Measurements from ENCODE around the gene IER3.

IER3 gene

DNA sequence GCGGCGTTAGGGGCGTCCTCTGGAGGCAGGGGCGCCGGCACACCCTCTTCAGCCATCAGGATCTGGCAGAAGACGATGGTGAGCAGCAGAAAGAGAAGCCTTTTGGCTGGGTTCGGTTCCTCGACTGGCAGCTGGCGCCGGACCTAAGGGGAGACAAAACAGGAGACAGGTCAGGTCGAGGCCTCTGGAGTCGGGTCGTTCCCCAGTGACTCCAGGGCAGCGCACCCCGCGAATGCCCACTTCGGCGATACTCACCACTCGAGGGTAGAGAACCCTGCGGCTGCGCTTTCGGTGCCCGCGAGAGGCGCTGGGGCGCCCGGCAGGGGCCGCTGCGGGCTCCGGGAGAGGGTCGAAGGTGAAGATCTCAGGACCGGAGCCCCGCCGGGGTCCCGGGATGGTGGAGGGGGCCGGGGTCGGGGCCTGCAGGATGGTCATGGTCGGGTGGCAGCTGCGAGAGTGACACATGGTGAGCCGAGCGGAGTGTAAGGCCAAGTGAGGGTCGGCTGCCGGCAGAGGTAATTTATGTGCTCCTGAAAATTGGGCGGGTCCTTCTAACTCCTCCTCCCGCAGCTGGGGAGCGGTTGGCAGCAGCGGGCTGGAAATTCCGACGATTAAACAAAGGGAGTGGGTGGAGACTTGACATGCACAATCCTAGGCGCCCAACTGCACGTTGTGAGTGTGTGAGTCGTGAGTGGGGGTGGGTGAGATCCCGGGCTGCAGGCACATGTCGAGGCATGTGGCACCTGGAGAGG, at the start of gene IER3:
TSS of gene IER3 (minus strand) at position 494 of the 752 bp plus-strand sequence. CDS start at position 465, 29 bp downstream.
- no peak for DNase-seq

- DNase-seq: no peak
Measured at GRCh38 chr6:30793521-30794194, 49.3 kb upstream of the IER3 start.

GRCh38 chr6:30792786-30793185, 48.4 kb upstream of the IER3 start:
- DNase-seq: no peak

GRCh38 chr6:30790724-30791383, 46.5 kb upstream of the IER3 start:
- no peak for DNase-seq

GRCh38 chr6:30789606-30790005, 45.3 kb upstream of the IER3 start:
- DNase-seq: no peak

GRCh38 chr6:30787954-30788353, 43.6 kb upstream of the IER3 start:
- no peak for DNase-seq

- DNase-seq: no peak
Measured at GRCh38 chr6:30782425-30783014, 38.2 kb upstream of the IER3 start.

DNA sequence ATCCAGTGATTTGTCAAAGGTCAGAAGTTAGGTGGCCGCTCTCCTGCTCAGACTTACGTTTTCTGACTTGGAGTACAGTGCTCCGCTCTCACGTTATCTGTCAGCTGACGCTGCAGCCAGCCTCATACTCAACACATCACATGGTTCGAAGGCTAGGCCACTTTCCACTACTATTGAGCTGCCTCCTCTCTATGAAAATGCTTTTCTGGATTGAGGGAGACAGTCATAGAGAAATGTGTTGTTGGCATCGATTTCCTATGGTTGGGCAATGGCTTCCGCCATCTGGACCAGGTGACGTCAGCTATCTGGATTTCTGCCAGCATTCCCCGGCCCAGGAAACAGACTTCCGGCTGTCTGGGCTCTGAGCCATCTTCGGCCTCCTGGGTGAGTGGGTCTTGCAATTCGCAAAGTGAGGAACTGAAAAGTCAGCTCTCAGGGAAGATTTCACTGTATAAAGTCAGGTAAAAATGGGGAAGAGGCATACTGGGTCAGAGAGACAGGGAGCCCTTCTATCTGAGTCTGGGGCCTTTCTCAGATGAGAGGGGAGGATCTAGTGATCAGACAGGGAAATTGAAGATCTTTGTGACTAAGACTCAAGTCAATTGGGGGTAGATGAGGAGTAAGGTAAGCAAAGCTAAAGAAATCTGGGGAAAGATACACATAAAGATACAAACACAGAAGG, 37.5 kb upstream of the IER3 start:
- DNase-seq: peak; percentile 78

- no peak for DNase-seq
Measured at GRCh38 chr6:30781395-30781742, 37.0 kb upstream of the IER3 start.

DNA sequence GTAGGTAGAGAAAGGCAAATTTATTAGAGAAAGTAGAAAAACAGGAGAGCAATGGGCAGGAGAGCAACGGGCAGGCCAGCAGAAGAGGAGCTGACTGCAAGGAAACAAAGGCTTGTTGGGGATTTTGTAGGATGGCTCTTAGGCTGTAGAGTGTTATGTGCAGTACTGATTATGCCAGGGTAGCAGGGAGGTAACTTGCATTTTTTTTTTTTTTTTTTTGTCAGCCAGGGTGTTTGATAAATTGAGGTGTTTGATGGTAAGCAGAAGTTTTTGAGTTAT, 36.2 kb upstream of the IER3 start:
- no peak for DNase-seq

DNA sequence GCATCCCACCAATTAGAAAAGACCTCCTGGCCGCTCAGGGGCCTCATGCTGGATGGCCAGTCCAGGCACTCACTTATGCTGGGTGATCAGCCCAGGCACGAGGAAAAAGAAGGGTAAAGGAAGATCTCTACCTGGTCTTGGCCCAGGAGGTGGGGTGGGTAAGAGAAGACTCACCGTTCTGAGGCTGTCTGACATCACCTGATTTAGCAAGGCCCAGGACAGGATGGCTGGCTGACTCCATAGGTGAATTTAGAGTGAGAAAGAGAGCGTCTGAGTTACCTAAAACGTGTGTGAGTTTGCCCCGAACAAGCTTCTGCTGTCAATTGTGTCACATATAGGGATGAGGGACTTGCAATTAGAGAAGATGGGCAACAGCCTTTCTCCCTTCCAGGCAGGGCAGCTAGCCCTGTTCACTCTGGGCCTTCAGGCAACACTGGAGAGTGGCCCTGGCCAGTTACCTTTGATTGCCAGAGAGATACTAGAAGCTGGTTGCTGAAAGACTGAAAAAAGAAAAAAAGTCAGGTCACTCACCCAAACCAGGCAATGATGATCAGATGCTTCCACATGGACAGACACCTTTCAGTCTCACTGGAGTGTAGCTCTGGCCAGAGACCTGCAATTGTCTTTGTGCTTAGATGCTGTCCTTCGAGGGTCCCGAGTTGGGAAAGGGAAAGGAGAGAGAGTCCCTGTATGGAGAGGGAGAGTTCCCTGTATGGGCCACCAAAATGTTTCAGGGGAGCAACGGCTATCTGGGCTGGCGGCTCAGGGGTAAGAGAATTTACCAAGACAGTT, 35.7 kb upstream of the IER3 start:
- DNase-seq: no peak

GRCh38 chr6:30778001-30778635, 33.8 kb upstream of the IER3 start:
- DNase-seq: no peak

DNA sequence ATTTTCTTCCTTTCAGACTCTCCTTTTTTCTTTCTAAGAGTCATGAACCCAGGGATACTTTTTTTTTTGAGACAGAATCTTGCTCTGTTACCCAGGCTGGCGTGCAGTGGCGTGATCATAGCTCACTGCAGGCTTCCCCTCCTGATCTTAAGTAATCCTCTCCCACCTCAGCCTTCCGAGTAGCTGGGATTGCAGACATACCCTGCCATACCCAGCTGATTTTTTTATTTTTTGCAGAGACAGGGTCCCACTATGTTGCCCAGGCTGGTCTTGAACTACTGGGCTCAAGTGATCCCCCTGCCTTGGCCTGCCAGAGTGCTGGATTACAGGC, 32.8 kb upstream of the IER3 start:
- DNase-seq: no peak

DNA sequence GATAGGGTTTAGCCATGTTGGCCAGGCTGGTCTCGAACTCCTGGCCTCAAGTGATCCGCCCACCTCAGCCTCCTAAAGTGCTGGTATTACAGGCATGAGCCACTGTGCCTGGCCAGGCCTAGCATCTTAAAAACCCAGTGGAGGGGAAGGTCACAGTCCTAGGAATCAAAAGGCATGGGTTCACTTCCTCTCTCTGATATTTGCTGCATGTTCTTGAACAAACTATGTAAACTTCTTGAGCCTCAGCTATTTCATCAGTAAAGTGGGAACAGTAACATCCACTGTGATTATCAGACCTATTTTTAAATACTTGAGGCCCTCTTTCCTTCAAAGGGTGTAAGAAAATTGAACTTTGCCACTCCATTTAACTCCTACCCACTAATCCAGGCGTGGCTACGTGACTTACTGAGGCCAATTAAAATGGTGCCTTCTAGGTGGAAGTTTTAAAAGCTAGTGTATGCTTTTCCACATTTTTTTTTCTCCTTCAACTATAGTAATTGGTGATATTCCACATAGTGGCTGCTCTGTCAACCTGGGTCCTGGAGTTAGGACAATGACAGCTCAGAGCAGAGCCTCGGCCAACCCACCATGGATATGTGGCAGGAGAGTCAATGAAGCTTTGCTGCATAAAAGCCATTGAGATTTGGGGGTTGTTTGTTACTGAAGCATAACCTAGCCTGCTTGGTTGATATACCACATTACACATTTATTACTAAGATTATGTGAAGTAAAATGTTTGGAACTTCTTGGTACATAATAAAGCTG, 32.2 kb upstream of the IER3 start:
- no peak for DNase-seq

DNA sequence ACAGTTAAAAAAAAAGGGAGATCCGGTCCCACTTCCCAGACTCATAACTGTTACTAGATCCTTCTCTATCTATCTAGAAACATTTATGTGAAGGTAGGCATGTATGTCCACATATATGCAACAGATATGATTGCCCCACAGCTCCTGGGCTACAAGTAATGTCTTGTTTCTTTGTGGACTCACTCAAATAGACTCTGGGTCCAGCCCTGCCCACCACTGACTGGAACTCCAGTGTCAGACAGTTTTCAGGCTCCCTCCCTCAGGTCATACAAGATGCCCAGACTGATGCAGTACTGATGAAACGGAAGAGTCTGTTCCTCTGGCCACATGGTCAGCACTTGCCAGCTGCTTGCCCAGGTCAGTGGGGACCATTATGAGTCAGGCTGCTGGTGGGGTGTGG, 30.8 kb upstream of the IER3 start:
- DNase-seq: no peak

DNA sequence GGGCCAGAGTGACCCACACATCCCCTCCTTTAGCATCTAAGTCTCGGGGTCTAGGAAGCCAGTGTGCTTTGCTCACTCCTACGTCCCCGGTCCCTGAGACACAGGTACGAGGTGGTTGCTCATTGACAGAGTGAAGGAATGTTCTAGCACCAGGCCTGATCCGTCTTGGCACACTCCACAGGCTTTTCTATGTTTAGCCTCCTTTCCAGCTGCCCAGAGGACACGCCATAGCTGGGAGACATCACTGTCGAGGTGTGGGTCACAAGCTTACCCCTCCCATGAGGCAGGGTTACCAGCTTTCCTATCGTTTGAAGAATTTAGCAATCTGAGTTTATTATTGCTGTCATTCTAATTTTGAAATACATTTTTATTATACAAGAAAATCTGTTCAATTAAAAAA, 30.4 kb upstream of the IER3 start:
- no peak for DNase-seq

DNA sequence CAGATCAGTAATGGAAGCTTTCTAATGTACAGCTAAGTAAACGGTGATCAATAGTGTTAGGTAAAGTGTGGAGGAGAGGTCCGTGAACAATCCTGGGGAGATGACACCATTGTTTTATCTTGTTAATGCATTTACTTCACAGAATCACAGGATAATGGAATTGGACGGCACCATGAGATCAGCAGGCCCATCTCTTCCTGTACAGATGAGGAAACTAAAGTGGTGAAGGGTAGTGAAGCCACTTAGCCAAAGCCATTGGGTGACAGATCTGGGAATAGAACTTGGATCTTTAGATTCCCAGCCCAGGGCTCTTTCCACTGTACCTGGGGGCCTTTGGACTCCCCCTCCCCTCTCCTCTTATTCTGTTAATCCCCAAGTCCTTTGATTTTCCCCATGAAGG, 26.2 kb upstream of the IER3 start:
- no peak for DNase-seq

GRCh38 chr6:30769853-30770524, 25.6 kb upstream of the IER3 start:
- no peak for DNase-seq

DNA sequence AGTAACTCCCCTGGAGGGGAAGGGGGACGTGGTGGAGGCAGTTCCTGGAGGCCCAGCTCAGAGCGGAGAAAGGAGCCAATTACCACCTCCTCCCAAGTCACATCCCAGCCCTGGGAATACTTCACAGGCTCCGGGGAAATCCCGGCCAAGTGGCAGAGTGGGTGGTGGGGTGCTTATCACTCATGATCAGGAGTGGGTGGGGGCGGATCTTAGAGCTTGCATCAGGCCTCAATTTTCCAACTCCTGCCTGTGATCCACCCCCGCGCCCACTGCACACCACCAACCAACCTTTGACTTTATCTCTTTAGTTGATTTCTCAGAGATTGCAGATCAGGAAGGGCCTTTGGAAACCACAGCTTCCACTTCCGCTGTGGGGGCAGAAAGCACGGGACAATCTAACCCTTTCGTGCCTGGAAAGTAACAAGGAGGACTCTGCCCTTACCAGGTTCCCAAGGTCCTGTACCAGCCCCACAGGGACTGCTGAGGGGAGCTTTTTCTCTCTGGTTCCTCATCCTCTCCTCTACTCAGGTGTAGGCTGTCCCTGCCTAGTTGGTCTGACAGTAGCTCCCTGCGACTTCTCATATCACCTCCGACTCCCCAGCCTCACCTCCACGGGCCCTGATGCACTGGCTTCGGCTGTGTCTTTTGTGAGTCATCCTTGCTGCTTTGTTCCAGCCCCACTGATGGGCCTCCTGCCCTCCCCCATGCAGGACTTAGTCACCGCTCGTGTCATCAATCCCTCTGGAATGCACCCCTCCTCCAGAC, 24.9 kb upstream of the IER3 start:
- DNase-seq: no peak

DNA sequence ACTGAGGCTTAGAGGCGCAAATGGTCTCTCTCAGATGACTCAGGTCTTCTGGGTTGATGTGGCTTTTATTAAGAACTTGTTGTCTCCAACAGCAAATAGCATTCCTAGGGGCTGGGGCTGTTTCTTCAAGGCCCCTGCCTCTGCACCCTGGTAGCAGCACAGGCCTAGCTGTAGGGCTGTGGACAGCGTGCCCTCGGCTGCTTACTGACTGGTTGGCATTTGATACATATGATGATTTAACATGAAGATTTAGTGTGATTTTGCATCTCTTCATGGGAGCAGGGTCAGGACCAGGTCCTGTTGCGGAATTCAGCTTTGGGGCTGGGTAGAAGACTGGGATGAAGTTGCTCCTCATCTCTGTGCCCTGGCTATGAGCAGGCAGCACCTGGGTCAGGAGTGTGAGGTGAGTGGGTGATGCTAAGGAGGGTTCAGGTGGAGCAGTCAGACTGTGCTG, 24.3 kb upstream of the IER3 start:
- no peak for DNase-seq
